GM12892 (cell line): ENCODE measurements around the gene ABCB8. TPM values are rescaled to one million over a fixed set of nuclear protein-coding genes. Genes with fewer than 3 reads are reported as not detected.

ENCODE experiments used
- DNase-seq: peaks from one replicate; pipeline ENCODE4 v3.0.0; 2011; ENCODE audit not compliant: insufficient read length
- FAIRE-seq: peaks from 2 replicates; lab custom pipeline; 2011; peaks lifted over from hg19 to GRCh38; lab: Jason Lieb, UNC
- POLR2A ChIP-seq: IDR thresholded peaks from 2 replicates; pipeline ENCODE4 v1.6.1; 2011; ENCODE audit warnings: low read depth, low read length, control low read depth
- POLR2AphosphoS5 ChIP-seq: IDR thresholded peaks from 2 replicates; pipeline ENCODE4 v1.6.1; 2011; ENCODE audit warnings: low read depth, low read length, control low read depth
- TAF1 ChIP-seq: IDR thresholded peaks from 2 replicates; pipeline ENCODE4 v1.6.1; 2011; ENCODE audit warnings: low read depth, mild to moderate bottlenecking, control low read depth, low read length, borderline replicate concordance
- polyA plus RNA-seq: library from polyadenylated mRNA; unstranded; fragments of >200 nt; gene quantifications from one replicate; pipeline ENCODE4 v1.2.1, GENCODE V29; 2012; ENCODE audit warnings: missing spikeins, inconsistent platforms; ENCODE audit not compliant: missing spikeins

Gene ABCB8
- polyA plus RNA-seq: 8.2 TPM

DNA sequence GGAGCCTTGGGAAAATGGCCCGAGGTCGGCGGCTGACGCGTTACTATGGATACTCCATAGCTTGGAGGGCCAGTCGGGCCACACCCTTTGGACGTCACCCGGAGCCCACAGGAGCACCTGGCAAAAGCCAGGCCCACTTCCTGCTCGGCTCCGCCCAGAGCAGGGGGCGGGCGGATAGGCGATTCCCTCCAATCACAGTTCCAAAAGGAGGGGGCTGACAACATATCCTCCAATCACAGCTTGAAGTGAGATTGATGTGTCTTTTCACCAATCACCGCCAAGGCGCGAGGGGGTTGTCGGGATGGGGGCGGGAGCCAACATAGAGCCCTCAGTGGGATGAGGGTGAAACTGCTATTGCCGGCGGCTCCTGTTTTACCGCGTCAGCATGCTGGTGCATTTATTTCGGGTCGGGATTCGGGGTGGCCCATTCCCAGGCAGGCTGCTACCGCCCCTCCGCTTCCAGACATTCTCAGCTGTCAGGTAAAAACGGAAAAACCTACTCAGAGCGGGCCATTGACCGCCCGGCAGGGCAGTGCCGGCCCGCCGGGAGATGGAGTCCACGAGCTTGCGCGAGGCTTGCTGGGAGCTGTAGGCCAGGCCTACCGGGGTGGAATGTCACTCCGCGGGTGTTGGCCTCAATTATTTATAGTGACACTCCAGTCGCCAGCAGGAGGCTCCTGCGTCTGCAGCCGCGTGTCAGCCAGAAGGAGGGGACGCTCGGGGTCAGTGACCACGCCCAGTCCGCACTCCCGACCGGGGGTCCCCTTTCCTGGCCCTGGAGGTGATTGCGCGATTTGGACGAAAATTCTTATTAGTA lies at the start of gene ABCB8:
ABCB8 (plus strand) TSS at position 320 of the 817 bp plus-strand sequence; CDS start at position 386, 66 bp downstream.
- peak; percentile 95 for FAIRE-seq
- DNase-seq: peak; percentile 100
- no peak for TF ChIP-seq POLR2AphosphoS5
- no peak; the same call in 1 of the 2 replicates for TF ChIP-seq TAF1
- TF ChIP-seq POLR2A: peak; percentile 54; the same call in 1 of the 2 replicates

- no peak for DNase-seq
- TF ChIP-seq TAF1: no peak
- TF ChIP-seq POLR2AphosphoS5: no peak
- no peak for TF ChIP-seq POLR2A
- FAIRE-seq: no peak
Measured at GRCh38 chr7:150979713-150980390, 48.4 kb upstream of the ABCB8 start.

GRCh38 chr7:150980663-150981062 lies 47.6 kb upstream of the ABCB8 start:
- DNase-seq (no peak), FAIRE-seq (no peak)

DNA sequence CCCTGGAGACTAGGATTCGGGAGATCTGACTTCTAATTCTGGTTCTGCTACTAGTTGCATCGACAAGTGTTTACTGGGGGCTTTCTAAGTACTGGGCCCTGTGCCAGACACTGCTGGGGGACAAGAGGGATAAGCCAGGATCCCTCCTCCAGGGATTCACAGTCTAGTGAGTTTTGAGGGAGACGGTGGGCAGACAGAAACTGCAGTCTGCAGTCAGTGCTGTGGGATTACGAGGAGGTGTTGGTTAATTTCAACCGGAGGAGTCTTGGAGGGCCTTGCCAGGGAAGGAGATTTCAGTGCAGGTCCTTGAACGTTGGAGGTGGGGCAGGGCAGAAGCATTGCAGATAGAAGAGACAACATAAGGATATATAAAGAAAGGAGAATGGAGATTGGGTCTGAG lies 46.6 kb upstream of the ABCB8 start:
- DNase-seq: no peak
- FAIRE-seq: no peak
- no peak for TF ChIP-seq POLR2A
- no peak for TF ChIP-seq TAF1
- TF ChIP-seq POLR2AphosphoS5: no peak

More at GRCh38 chr7:150980663-150981062, 47.6 kb upstream of the ABCB8 start:
- TF ChIP-seq POLR2A (no peak), TAF1 (no peak), POLR2AphosphoS5 (no peak)

DNA sequence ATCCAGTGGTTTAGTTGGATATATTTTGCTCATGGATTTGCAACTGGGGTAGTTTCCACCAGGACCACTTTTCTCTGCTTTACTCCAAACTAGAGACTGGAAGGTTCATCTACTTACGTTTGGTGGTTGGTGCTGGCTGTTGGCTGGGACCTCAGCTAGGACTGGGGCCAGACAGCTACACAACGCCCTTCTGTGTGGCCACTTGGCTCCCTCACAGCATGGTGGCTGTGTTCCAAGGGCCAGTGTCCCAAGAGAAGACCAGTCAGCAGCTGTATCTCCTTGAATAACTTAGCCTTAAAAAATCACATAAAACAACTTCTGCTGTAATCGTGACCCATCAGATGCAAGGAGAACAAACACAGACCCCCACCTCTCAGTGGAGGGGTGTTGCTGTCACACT lies 45.9 kb upstream of the ABCB8 start:
- FAIRE-seq (no peak), DNase-seq (no peak)
- TF ChIP-seq TAF1: no peak
- no peak for TF ChIP-seq POLR2AphosphoS5
- no peak for TF ChIP-seq POLR2A

DNA sequence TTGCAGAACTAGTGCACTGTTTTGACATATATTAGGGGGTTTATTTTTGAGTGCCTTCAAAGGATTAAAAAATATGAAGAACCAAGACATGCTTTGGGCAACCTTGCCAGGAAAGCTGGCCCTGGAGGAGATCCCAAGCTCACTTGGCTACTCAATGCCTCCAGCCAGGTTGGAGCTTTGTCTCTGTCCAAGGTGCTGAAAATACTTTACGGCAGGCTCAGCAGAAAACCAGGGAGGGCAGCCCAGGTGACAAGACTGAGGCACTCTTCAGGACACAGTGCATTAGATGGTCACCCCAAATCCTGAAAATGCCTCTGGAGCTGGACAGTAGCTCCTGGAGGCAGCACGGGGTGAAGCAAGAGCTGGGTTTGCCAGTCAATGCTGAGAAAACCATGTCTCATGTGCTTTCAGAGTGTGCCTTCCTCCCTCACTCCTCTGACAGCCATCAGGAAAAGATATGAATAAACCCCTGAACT lies 44.3 kb upstream of the ABCB8 start:
- TF ChIP-seq POLR2AphosphoS5 (no peak), POLR2A (no peak), TAF1 (no peak)
- no peak for FAIRE-seq
- DNase-seq: no peak

DNA sequence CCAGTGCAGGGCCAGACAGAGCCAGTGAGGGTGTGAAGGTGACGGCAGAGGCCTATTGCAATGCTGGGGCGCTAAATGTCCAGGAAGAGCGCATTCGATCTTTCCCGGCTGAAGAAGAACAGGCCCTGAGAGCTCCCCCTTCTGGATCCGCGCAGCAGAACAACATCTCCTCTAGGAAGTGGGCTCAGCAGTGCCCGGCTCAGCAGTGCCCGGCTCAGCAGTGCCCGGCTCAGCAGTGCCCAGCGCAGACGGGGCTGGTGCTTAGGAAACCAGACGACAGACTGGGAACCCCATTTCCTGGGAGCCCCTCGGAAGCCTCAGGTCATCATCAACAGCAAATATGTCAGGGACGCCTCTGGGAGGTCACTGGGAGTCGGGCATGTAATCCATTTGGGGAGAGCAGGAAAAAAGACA lies 42.1 kb upstream of the ABCB8 start:
- TF ChIP-seq POLR2AphosphoS5 (no peak), TAF1 (no peak), POLR2A (no peak)
- FAIRE-seq (no peak), DNase-seq (no peak)

- no peak for FAIRE-seq
Measured at GRCh38 chr7:150986556-150986955, 41.7 kb upstream of the ABCB8 start.

DNA sequence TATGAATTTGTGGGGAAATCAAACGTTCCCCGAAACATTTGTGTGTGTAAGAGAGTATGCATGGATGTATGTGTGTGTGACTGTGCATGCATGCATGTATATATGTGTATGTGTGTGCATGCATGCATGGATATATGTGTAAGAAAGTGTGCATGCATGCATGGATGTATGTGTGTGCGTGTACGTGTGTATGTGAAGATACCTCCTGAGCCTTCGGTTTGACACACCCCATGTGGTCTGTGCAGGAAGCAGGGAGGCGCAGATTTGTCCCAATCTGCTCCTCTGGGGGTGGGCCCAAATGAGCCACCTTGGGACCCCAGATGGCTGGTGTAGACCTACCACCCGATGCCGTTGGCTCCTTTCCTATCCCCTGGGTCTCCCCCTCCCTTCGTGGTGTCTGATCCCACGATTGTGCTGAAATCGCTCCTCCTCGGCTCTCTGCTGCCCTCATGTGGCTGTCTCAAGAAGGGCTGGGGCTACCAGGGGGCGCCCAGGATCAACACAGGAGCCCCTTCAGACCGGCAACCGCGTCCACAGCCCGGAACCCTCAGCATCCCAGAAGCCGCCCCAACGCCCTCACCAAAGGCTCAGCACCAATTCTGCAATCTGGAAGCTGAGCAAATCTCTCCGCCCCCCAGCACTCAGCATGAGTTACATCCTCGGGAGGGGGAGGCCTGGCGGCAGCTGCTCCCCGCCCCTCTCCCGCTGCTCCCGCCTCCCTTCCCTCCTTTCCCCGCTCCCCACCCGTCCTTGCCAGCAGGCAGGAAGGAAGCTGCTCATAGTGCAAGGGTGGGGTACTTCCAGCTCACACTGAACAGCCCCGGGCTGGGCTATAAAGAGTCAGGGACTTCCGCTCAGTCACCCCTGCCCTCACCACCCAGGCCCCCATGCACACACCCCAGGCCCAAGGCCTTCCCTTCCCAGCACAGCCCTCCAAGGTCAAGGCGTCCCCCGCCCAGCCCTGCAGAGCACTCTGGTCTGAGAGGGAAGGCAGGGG lies 39.7 kb upstream of the ABCB8 start:
- FAIRE-seq: peak; percentile 74
- TF ChIP-seq POLR2A (no peak), POLR2AphosphoS5 (no peak), TAF1 (no peak)
- peak; percentile 80 for DNase-seq

More at GRCh38 chr7:150986556-150986955, 41.7 kb upstream of the ABCB8 start:
- no peak for DNase-seq
- TF ChIP-seq POLR2AphosphoS5 (no peak), TAF1 (no peak), POLR2A (no peak)

DNA sequence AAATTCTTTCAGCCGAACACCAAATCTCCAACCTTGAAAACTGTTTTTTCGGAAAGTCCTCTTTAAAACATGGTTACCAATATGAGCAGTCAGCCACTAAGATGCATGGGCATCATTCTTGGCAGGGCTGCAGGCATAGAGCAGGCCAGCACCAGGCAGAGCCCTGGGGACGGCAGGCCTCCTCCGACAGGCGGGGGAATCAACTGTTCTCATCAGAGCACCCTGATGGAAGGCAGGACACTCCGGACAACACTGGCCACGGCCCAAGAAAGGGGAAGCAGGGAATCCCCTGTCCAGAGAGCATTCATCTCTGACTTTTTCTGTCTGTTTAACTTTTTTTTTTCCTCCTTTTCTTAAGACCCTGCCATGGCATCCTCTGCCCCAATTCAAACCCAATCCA lies 38.8 kb upstream of the ABCB8 start:
- no peak for FAIRE-seq
- TF ChIP-seq POLR2A: no peak
- TF ChIP-seq TAF1: no peak
- TF ChIP-seq POLR2AphosphoS5: no peak

More for the DNA sequence above, 38.8 kb upstream of the ABCB8 start:
- no peak for DNase-seq
